Measurements from ENCODE around the gene CDH15. TPM values are rescaled to one million over a fixed set of nuclear protein-coding genes. Genes with fewer than 3 reads are reported as not detected.
"Not testable (repeated sequence)": the region's sequence is repeated elsewhere in the genome, so short reads cannot be mapped to it uniquely, and the experiment has no call there.

The CDH15 gene
- polyA plus RNA-seq, 12 donors: 83.2 to 459 (median 134) TPM

- DNase-seq: no peak
Measured at GRCh38 chr16:89154390-89155183, 17.0 kb upstream of the CDH15 start.

GRCh38 chr16:89155184-89155679 lies 16.3 kb upstream of the CDH15 start:
- DNase-seq: peak; percentile 43

GRCh38 chr16:89155851-89156739 lies 15.5 kb upstream of the CDH15 start:
- no peak for DNase-seq

- DNase-seq: no peak
Measured at GRCh38 chr16:89156740-89157645, 14.6 kb upstream of the CDH15 start.

GRCh38 chr16:89157778-89158177 lies 13.8 kb upstream of the CDH15 start:
- DNase-seq: no peak

GRCh38 chr16:89159066-89159849 lies 12.3 kb upstream of the CDH15 start:
- no peak for DNase-seq

GRCh38 chr16:89159850-89160354 lies 11.6 kb upstream of the CDH15 start:
- no peak for DNase-seq

GRCh38 chr16:89160977-89161701 lies 10.4 kb upstream of the CDH15 start:
- no peak for DNase-seq

GRCh38 chr16:89161763-89162713 lies 9.5 kb upstream of the CDH15 start:
- no peak for DNase-seq

GRCh38 chr16:89163297-89163696 lies 8.3 kb upstream of the CDH15 start:
- no peak for DNase-seq

- no peak for DNase-seq
Measured at GRCh38 chr16:89164436-89164835, 7.1 kb upstream of the CDH15 start.

GRCh38 chr16:89164847-89165680 lies 6.5 kb upstream of the CDH15 start:
- DNase-seq: no peak

- not testable (repeated sequence) for DNase-seq
Measured at GRCh38 chr16:89165681-89165979, 5.9 kb upstream of the CDH15 start.

- no peak for DNase-seq
Measured at GRCh38 chr16:89166696-89167424, 4.7 kb upstream of the CDH15 start.

- DNase-seq: peak; percentile 69
Measured at GRCh38 chr16:89167425-89167941, 4.1 kb upstream of the CDH15 start.

GRCh38 chr16:89168381-89169189 lies 3.0 kb upstream of the CDH15 start:
- no peak for DNase-seq

All from muscle of arm (tissue), 12 donors.